OCI-LY1 (cell line): Measurements from ENCODE around the gene HECW1.

Experiments
- EZH2 ChIP-seq: fragments of 200-600 bp; sonication (generic), shearing (Covaris generic); IDR thresholded peaks from 2 replicates; pipeline ENCODE4 v1.8.0; 2017; ENCODE audit warnings: borderline replicate concordance, mixed run types, mild to moderate bottlenecking, antibody characterized with exemption, low read length, moderate library complexity, mixed read lengths
- TF ChIP-seq, protein P1 (sequence below): fragments of 200-600 bp; sonication (generic), shearing (Covaris generic); IDR thresholded peaks from 2 replicates; pipeline ENCODE4 v1.5.1; 2017; ENCODE audit warnings: mild to moderate bottlenecking, antibody characterized with exemption, low read length, moderate library complexity, mixed read lengths

DNA sequence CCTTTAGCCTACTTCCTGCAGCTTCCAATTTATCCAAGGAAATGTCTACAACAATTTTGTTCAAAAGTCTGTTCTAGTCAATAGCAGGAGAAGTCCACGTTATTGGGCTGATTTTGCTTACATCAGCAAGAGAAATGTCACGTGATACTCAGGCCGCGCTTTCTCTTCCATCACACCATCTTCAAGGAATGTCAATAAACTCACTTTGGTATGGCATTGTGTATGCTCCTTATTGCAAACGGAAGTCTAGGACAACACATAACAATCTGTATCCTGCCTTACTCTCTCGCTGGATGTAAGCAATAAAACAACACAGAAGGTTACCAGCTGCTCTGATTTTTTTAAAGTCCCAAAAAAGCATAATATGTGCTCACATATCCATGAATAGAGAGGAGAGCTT, 453.3 kb downstream of the HECW1 start:
- TF ChIP-seq, protein P1, sequence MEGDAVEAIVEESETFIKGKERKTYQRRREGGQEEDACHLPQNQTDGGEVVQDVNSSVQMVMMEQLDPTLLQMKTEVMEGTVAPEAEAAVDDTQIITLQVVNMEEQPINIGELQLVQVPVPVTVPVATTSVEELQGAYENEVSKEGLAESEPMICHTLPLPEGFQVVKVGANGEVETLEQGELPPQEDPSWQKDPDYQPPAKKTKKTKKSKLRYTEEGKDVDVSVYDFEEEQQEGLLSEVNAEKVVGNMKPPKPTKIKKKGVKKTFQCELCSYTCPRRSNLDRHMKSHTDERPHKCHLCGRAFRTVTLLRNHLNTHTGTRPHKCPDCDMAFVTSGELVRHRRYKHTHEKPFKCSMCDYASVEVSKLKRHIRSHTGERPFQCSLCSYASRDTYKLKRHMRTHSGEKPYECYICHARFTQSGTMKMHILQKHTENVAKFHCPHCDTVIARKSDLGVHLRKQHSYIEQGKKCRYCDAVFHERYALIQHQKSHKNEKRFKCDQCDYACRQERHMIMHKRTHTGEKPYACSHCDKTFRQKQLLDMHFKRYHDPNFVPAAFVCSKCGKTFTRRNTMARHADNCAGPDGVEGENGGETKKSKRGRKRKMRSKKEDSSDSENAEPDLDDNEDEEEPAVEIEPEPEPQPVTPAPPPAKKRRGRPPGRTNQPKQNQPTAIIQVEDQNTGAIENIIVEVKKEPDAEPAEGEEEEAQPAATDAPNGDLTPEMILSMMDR, result no peak
- TF ChIP-seq EZH2, result no peak
